RPMI7951 (cell line): ENCODE measurements around the gene ZBTB24. TPM values are rescaled to one million over a fixed set of nuclear protein-coding genes. Genes with fewer than 3 reads are reported as not detected.

ENCODE experiments used
- DNase-seq: peaks from one replicate; pipeline ENCODE4 v3.0.0-alpha.2; 2012; ENCODE audit warnings: low read depth
- total RNA-seq: library from RNA; depleted of rRNA; stranded (reverse); fragments of >200 nt; shearing (Covaris generic); gene quantifications from 2 replicates; pipeline ENCODE4 v1.2.3, GENCODE V29; 2014; rRNA removed

The ZBTB24 gene
- total RNA-seq, 1 experiment from 2014 or later, result 8.4 TPM

- peak; percentile 9 for DNase-seq
Measured at GRCh38 chr6:109420751-109421150, 62.3 kb downstream of the ZBTB24 start.

- DNase-seq, result no peak
Measured at GRCh38 chr6:109417646-109418045, 65.4 kb downstream of the ZBTB24 start.

Other genes with a start within 250 kb of the ZBTB24 start
- gene CD164, start 100.8 kb downstream of the ZBTB24 start, total RNA-seq, result 274 and 382 TPM in 2 replicates
- 1.1 and 1.7 TPM in 2 replicates for gene PPIL6, start 42.6 kb downstream of the ZBTB24 start, total RNA-seq
- gene SMPD2, start 42.5 kb downstream of the ZBTB24 start, total RNA-seq, result 11.2 and 11.5 TPM in 2 replicates
- gene MICAL1, start 27.4 kb downstream of the ZBTB24 start, total RNA-seq, result 19.9 and 22.3 TPM in 2 replicates
- 5.6 and 10.1 TPM in 2 replicates for gene AK9, start 208.0 kb upstream of the ZBTB24 start, total RNA-seq
- 11.5 and 11.7 TPM in 2 replicates for gene FIG4, start 208.1 kb upstream of the ZBTB24 start, total RNA-seq